Measurements from ENCODE around the gene ATXN10. TPM values are rescaled to one million over a fixed set of nuclear protein-coding genes. Genes with fewer than 3 reads are reported as not detected.

Gene ATXN10
- total RNA-seq, 1 experiment from 2014 or later, result 210 TPM

- Histone ChIP-seq H3K9ac (ENCODE audit: low read length) (no peak overlapping the region), H3K4me2 (ENCODE audit: low read depth, low read length, poor library complexity, severe bottlenecking) (no peak overlapping the region), H3K9me2 (replicated peaks; ENCODE audit: insufficient read depth, low read length) (no peaks in the 10 kb centered on the region), H3K4me1 (ENCODE audit: low read length) (peaks cover 25% of the 10 kb centered on the region), H3K9me3 (ENCODE audit: low read length) (no peaks in the 10 kb centered on the region), H3K79me2 (ENCODE audit: low read length) (peaks cover 78% of the 10 kb centered on the region), H4K20me1 (ENCODE audit: insufficient read depth, low read depth, low read length) (no peaks in the 10 kb centered on the region), H3K27me3 (ENCODE audit: low read length) (no peaks in the 10 kb centered on the region), H3K36me3 (ENCODE audit: insufficient read depth, low read length) (no peaks in the 10 kb centered on the region), H2AFZ (ENCODE audit: low read length) (no peak overlapping the region), H3K4me3 (ENCODE audit: low read length) (no peak overlapping the region), H3K27ac (ENCODE audit: low read length) (no peak overlapping the region)
- DNase-seq, result no peak
These were observed 84.9 kb downstream of the ATXN10 start for GRCh38 chr22:45756558-45756957.

GRCh38 chr22:45757068-45757467 is 85.4 kb downstream of the ATXN10 start:
- Histone ChIP-seq H3K4me3 (ENCODE audit: low read length) (no peak overlapping the region), H3K36me3 (ENCODE audit: insufficient read depth, low read length) (no peaks in the 10 kb centered on the region), H2AFZ (ENCODE audit: low read length) (no peak overlapping the region), H3K4me1 (ENCODE audit: low read length) (peaks cover 25% of the 10 kb centered on the region), H3K79me2 (ENCODE audit: low read length) (peaks cover 79% of the 10 kb centered on the region), H3K27me3 (ENCODE audit: low read length) (no peaks in the 10 kb centered on the region), H4K20me1 (ENCODE audit: insufficient read depth, low read depth, low read length) (no peaks in the 10 kb centered on the region), H3K9me3 (ENCODE audit: low read length) (no peaks in the 10 kb centered on the region), H3K9ac (ENCODE audit: low read length) (no peak overlapping the region), H3K9me2 (replicated peaks; ENCODE audit: insufficient read depth, low read length) (no peaks in the 10 kb centered on the region), H3K4me2 (ENCODE audit: low read depth, low read length, poor library complexity, severe bottlenecking) (no peak overlapping the region), H3K27ac (ENCODE audit: low read length) (no peak overlapping the region)
- no peak for DNase-seq

GRCh38 chr22:45757936-45758335 is 86.3 kb downstream of the ATXN10 start:
- Histone ChIP-seq H3K9ac (ENCODE audit: low read length) (no peak overlapping the region), H3K9me3 (ENCODE audit: low read length) (no peaks in the 10 kb centered on the region), H3K27ac (ENCODE audit: low read length) (no peak overlapping the region), H3K27me3 (ENCODE audit: low read length) (no peaks in the 10 kb centered on the region), H3K79me2 (ENCODE audit: low read length) (peaks cover 86% of the 10 kb centered on the region), H3K4me1 (ENCODE audit: low read length) (peaks cover 25% of the 10 kb centered on the region), H3K4me2 (ENCODE audit: low read depth, low read length, poor library complexity, severe bottlenecking) (no peak overlapping the region), H2AFZ (ENCODE audit: low read length) (no peak overlapping the region), H4K20me1 (ENCODE audit: insufficient read depth, low read depth, low read length) (no peaks in the 10 kb centered on the region), H3K36me3 (ENCODE audit: insufficient read depth, low read length) (no peaks in the 10 kb centered on the region), H3K9me2 (replicated peaks; ENCODE audit: insufficient read depth, low read length) (no peaks in the 10 kb centered on the region), H3K4me3 (ENCODE audit: low read length) (no peak overlapping the region)
- no peak for DNase-seq

GRCh38 chr22:45758603-45759002 is 87.0 kb downstream of the ATXN10 start:
- Histone ChIP-seq H3K79me2 (ENCODE audit: low read length) (peaks cover 86% of the 10 kb centered on the region), H2AFZ (ENCODE audit: low read length) (no peak overlapping the region), H3K27me3 (ENCODE audit: low read length) (no peaks in the 10 kb centered on the region), H3K4me3 (ENCODE audit: low read length) (no peak overlapping the region), H3K9me2 (replicated peaks; ENCODE audit: insufficient read depth, low read length) (no peaks in the 10 kb centered on the region), H4K20me1 (ENCODE audit: insufficient read depth, low read depth, low read length) (no peaks in the 10 kb centered on the region), H3K4me1 (ENCODE audit: low read length) (peaks cover 25% of the 10 kb centered on the region), H3K9me3 (ENCODE audit: low read length) (no peaks in the 10 kb centered on the region), H3K27ac (ENCODE audit: low read length) (no peak overlapping the region), H3K4me2 (ENCODE audit: low read depth, low read length, poor library complexity, severe bottlenecking) (no peak overlapping the region), H3K9ac (ENCODE audit: low read length) (no peak overlapping the region), H3K36me3 (ENCODE audit: insufficient read depth, low read length) (no peaks in the 10 kb centered on the region)
- DNase-seq, result no peak

- peaks cover 81% of the 10 kb centered on the region for H3K79me2 ChIP-seq (ENCODE audit: low read length)
- H3K4me1 ChIP-seq (ENCODE audit: low read length), result peaks cover 37% of the 10 kb centered on the region
- no peaks in the 10 kb centered on the region for H4K20me1 ChIP-seq (ENCODE audit: insufficient read depth, low read depth, low read length)
- no peak overlapping the region for H2AFZ ChIP-seq (ENCODE audit: low read length)
- no peaks in the 10 kb centered on the region for H3K9me3 ChIP-seq (ENCODE audit: low read length)
- no peak for DNase-seq
- H3K36me3 ChIP-seq (ENCODE audit: insufficient read depth, low read length), result no peaks in the 10 kb centered on the region
- no peak overlapping the region for H3K4me3 ChIP-seq (ENCODE audit: low read length)
- H3K9me2 ChIP-seq (replicated peaks; ENCODE audit: insufficient read depth, low read length), result no peaks in the 10 kb centered on the region
- no peak overlapping the region for H3K4me2 ChIP-seq (ENCODE audit: low read depth, low read length, poor library complexity, severe bottlenecking)
- 0 out of 2 replicates have a peak overlapping the region, but pooled peaks have one; percentile 43 for H3K27ac ChIP-seq (ENCODE audit: low read length)
- no peak overlapping the region for H3K9ac ChIP-seq (ENCODE audit: low read length)
- no peaks in the 10 kb centered on the region for H3K27me3 ChIP-seq (ENCODE audit: low read length)
These were observed 89.0 kb downstream of the ATXN10 start for GRCh38 chr22:45760682-45761081.

- Histone ChIP-seq H3K27me3 (ENCODE audit: low read length) (no peaks in the 10 kb centered on the region), H3K9me2 (replicated peaks; ENCODE audit: insufficient read depth, low read length) (no peaks in the 10 kb centered on the region), H2AFZ (ENCODE audit: low read length) (no peak overlapping the region), H3K9ac (ENCODE audit: low read length) (no peak overlapping the region), H4K20me1 (ENCODE audit: insufficient read depth, low read depth, low read length) (no peaks in the 10 kb centered on the region), H3K4me2 (ENCODE audit: low read depth, low read length, poor library complexity, severe bottlenecking) (no peak overlapping the region), H3K9me3 (ENCODE audit: low read length) (no peaks in the 10 kb centered on the region), H3K4me3 (ENCODE audit: low read length) (no peak overlapping the region), H3K27ac (ENCODE audit: low read length) (no peak overlapping the region), H3K4me1 (ENCODE audit: low read length) (peaks cover 57% of the 10 kb centered on the region), H3K36me3 (ENCODE audit: insufficient read depth, low read length) (no peaks in the 10 kb centered on the region), H3K79me2 (ENCODE audit: low read length) (peaks cover 79% of the 10 kb centered on the region)
- DNase-seq, result no peak
These were observed 91.1 kb downstream of the ATXN10 start for GRCh38 chr22:45762545-45763235.

GRCh38 chr22:45763236-45763624 is 91.6 kb downstream of the ATXN10 start:
- H3K4me3 ChIP-seq (ENCODE audit: low read length), result no peak overlapping the region
- peaks cover 58% of the 10 kb centered on the region for H3K4me1 ChIP-seq (ENCODE audit: low read length)
- no peaks in the 10 kb centered on the region for H3K9me2 ChIP-seq (replicated peaks; ENCODE audit: insufficient read depth, low read length)
- no peak for DNase-seq
- H3K9ac ChIP-seq (ENCODE audit: low read length), result no peak overlapping the region
- H3K27me3 ChIP-seq (ENCODE audit: low read length), result no peaks in the 10 kb centered on the region
- H4K20me1 ChIP-seq (ENCODE audit: insufficient read depth, low read depth, low read length), result no peaks in the 10 kb centered on the region
- H2AFZ ChIP-seq (ENCODE audit: low read length), result no peak overlapping the region
- no peak overlapping the region for H3K4me2 ChIP-seq (ENCODE audit: low read depth, low read length, poor library complexity, severe bottlenecking)
- H3K9me3 ChIP-seq (ENCODE audit: low read length), result no peaks in the 10 kb centered on the region
- H3K27ac ChIP-seq (ENCODE audit: low read length), result no peak overlapping the region
- H3K79me2 ChIP-seq (ENCODE audit: low read length), result peaks cover 79% of the 10 kb centered on the region
- no peaks in the 10 kb centered on the region for H3K36me3 ChIP-seq (ENCODE audit: insufficient read depth, low read length)

GRCh38 chr22:45768490-45768889 is 96.9 kb downstream of the ATXN10 start:
- H3K4me2 ChIP-seq (ENCODE audit: low read depth, low read length, poor library complexity, severe bottlenecking), result peak overlapping the region; percentile 59
- H3K4me1 ChIP-seq (ENCODE audit: low read length), result peaks cover 85% of the 10 kb centered on the region
- H3K9ac ChIP-seq (ENCODE audit: low read length), result 0 out of 2 replicates have a peak overlapping the region, but pooled peaks have one; percentile 26

More at GRCh38 chr22:45768490-45768889, 96.9 kb downstream of the ATXN10 start:
- H3K27ac ChIP-seq (ENCODE audit: low read length), result peak overlapping the region; percentile 89
- H3K79me2 ChIP-seq (ENCODE audit: low read length), result peaks cover 64% of the 10 kb centered on the region
- no peaks in the 10 kb centered on the region for H3K9me2 ChIP-seq (replicated peaks; ENCODE audit: insufficient read depth, low read length)
- H3K27me3 ChIP-seq (ENCODE audit: low read length), result no peaks in the 10 kb centered on the region
- H3K4me3 ChIP-seq (ENCODE audit: low read length), result 0 out of 2 replicates have a peak overlapping the region, but pooled peaks have one; percentile 22
- H3K36me3 ChIP-seq (ENCODE audit: insufficient read depth, low read length), result no peaks in the 10 kb centered on the region
- no peak overlapping the region for H2AFZ ChIP-seq (ENCODE audit: low read length)
- DNase-seq, result peak; percentile 46
- H4K20me1 ChIP-seq (ENCODE audit: insufficient read depth, low read depth, low read length), result no peaks in the 10 kb centered on the region
- H3K9me3 ChIP-seq (ENCODE audit: low read length), result no peaks in the 10 kb centered on the region
